Neuronal stem cell (in vitro differentiated cells): Measurements from ENCODE around the gene SYK.

Experiments
- DNase-seq: peaks from one replicate; pipeline ENCODE4 v3.0.0-alpha.2; 2013; ENCODE audit warnings: low spot score
- H2AFZ ChIP-seq: one replicate; pipeline ENCODE4 v1.6.1; 2013; ENCODE audit warnings: mild to moderate bottlenecking, low read length, inconsistent platforms
- H2AK5ac ChIP-seq: 2 replicates; pipeline ENCODE4 v1.6.1; 2013; ENCODE audit warnings: low read depth, mild to moderate bottlenecking, inconsistent platforms, low read length, moderate library complexity, mixed read lengths
- H2BK120ac ChIP-seq: 2 replicates; pipeline ENCODE4 v1.6.1; 2013; ENCODE audit warnings: low read depth, mild to moderate bottlenecking, inconsistent platforms, low read length, moderate library complexity, mixed read lengths
- H2BK12ac ChIP-seq: one replicate; pipeline ENCODE4 v1.6.1; 2013; ENCODE audit warnings: low read length, inconsistent platforms
- H2BK15ac ChIP-seq: 2 replicates; pipeline ENCODE4 v1.6.1; 2013; ENCODE audit warnings: mild to moderate bottlenecking, low read length, inconsistent platforms, mixed read lengths
- H2BK5ac ChIP-seq: one replicate; pipeline ENCODE4 v1.6.1; 2013; ENCODE audit warnings: inconsistent platforms, mild to moderate bottlenecking, low read length, moderate library complexity
- H3K14ac ChIP-seq: one replicate; pipeline ENCODE4 v1.6.1; 2013; ENCODE audit warnings: low read length, inconsistent platforms
- H3K18ac ChIP-seq: 2 replicates; pipeline ENCODE4 v1.6.1; 2013; ENCODE audit warnings: low read length, inconsistent platforms
- H3K23ac ChIP-seq: 2 replicates; pipeline ENCODE4 v1.6.1; 2013; ENCODE audit warnings: low read depth, mild to moderate bottlenecking, mixed read lengths, low read length, inconsistent platforms; ENCODE audit not compliant: poor library complexity
- H3K27ac ChIP-seq: replicated peaks from 3 replicates; pipeline ENCODE4 v1.5.1; 2013; ENCODE audit warnings: low read length, inconsistent platforms
- H3K27me3 ChIP-seq, 3 experiments: 2 replicates each; pipeline ENCODE4 v1.6.1; 2013; ENCODE audit warnings: low read length in 3 of 3, mild to moderate bottlenecking in 2 of 3, inconsistent platforms in 1 of 3, low read depth in 1 of 3, mixed read lengths in 1 of 3, moderate library complexity in 1 of 3; ENCODE audit not compliant: control insufficient read depth in 3 of 3, insufficient read depth in 3 of 3
- H3K36me3 ChIP-seq, 2 donors: replicated peaks in 1 of 2; 2 replicates each; pipeline ENCODE4 v1.6.1; 2013; ENCODE audit warnings: low read length in 2 of 2; ENCODE audit not compliant: control insufficient read depth in 2 of 2, insufficient read depth in 2 of 2
- H3K4ac ChIP-seq: 2 replicates; pipeline ENCODE4 v1.6.1; 2013; ENCODE audit warnings: inconsistent platforms, mild to moderate bottlenecking, low read length, moderate library complexity
- H3K4me1 ChIP-seq, 2 donors: 1 replicate in 1 of 2; 2 replicates in 1 of 2; pipeline ENCODE4 v1.6.1; 2013; ENCODE audit warnings: low read length in 2 of 2, low read depth in 1 of 2; ENCODE audit not compliant: control insufficient read depth in 2 of 2, insufficient read depth in 1 of 2
- H3K4me2 ChIP-seq: one replicate; pipeline ENCODE4 v1.6.1; 2013; ENCODE audit warnings: mild to moderate bottlenecking, low read length, inconsistent platforms; ENCODE audit not compliant: insufficient read depth, poor library complexity, severe bottlenecking
- H3K4me3 ChIP-seq, 2 donors: 2 replicates each; pipeline ENCODE4 v1.5.1; 2013; ENCODE audit warnings: low read length in 2 of 2, mild to moderate bottlenecking in 2 of 2, inconsistent platforms in 1 of 2, moderate library complexity in 1 of 2
- H3K79me1 ChIP-seq: one replicate; pipeline ENCODE4 v1.6.1; 2013; ENCODE audit warnings: low read depth, mild to moderate bottlenecking, inconsistent platforms, low read length, moderate library complexity
- H3K9ac ChIP-seq: one replicate; pipeline ENCODE4 v1.6.1; 2013; ENCODE audit warnings: mild to moderate bottlenecking, low read depth, low read length, inconsistent platforms; ENCODE audit not compliant: poor library complexity
- H3K9me3 ChIP-seq, 2 donors: replicated peaks in 1 of 2; 2 replicates each; pipeline versions ENCODE3 to v1.6.1; 2013; ENCODE audit warnings: low read length in 2 of 2, mild to moderate bottlenecking in 2 of 2, inconsistent platforms in 1 of 2, low read depth in 1 of 2, mixed read lengths in 1 of 2, moderate library complexity in 1 of 2; ENCODE audit not compliant: control insufficient read depth in 2 of 2, insufficient read depth in 1 of 2
- H4K8ac ChIP-seq: one replicate; pipeline ENCODE4 v1.6.1; 2013; ENCODE audit warnings: low read depth, mild to moderate bottlenecking, inconsistent platforms, low read length, moderate library complexity
- H4K91ac ChIP-seq: one replicate; pipeline ENCODE4 v1.6.1; 2013; ENCODE audit warnings: low read length, low read depth, mild to moderate bottlenecking, inconsistent platforms; ENCODE audit not compliant: poor library complexity
- WGBS, 2 donors: extraction: QIAGEN DNeasy Blood & Tissue Kit; methylation state at CpG; one replicate each; pipeline ENCODE4 v1.1.7; 2013; ENCODE audit warnings: missing lambda C conversion rate in 2 of 2, mixed read lengths in 1 of 2; ENCODE audit not compliant: insufficient read length in 2 of 2, insufficient replicate concordance in 1 of 2; ENCODE audit errors: extremely low coverage in 2 of 2; 5-methylcytosine and 5-hydroxymethylcytosine counted together

SYK gene

GRCh38 chr9:90855208-90855902 lies 53.7 kb downstream of the SYK start:
- Histone ChIP-seq H3K36me3 (no peaks in the 10 kb centered on the region), H3K4me2 (no peak overlapping the region), H3K9me3 (no peaks in the 10 kb centered on the region), H3K9ac (no peak overlapping the region), H3K79me1 (no peaks in the 10 kb centered on the region), H2BK12ac (no peak overlapping the region), H3K27ac (no peak overlapping the region), H3K27me3 (no peaks in the 10 kb centered on the region), H2AFZ (no peak overlapping the region), H2BK5ac (no peak overlapping the region), H2BK120ac (no peak overlapping the region), H4K91ac (no peak overlapping the region), H3K23ac (no peak overlapping the region), H2BK15ac (no peak overlapping the region), H3K14ac (no peak overlapping the region), H3K4ac (no peak overlapping the region), H3K4me1 (peaks cover 0 to 10% of the 10 kb centered on the region in 2 donors), H3K18ac (no peak overlapping the region), H4K8ac (no peak overlapping the region), H2AK5ac (no peak overlapping the region), H3K4me3 (no peak overlapping the region)
- WGBS, 2 donors = no CpG with 5 or more reads among the region's 5 CpGs
- no peak for DNase-seq

GRCh38 chr9:90857091-90857490 lies 55.5 kb downstream of the SYK start:
- no peaks in the 10 kb centered on the region for H3K27me3 ChIP-seq
- no peak overlapping the region for H3K4ac ChIP-seq
- H2BK5ac ChIP-seq = no peak overlapping the region
- H3K4me3 ChIP-seq = no peak overlapping the region
- no peak overlapping the region for H2AFZ ChIP-seq
- no peak overlapping the region for H2AK5ac ChIP-seq
- no peak overlapping the region for H2BK15ac ChIP-seq
- peaks cover 0 to 10% of the 10 kb centered on the region in 2 donors for H3K4me1 ChIP-seq
- no peaks in the 10 kb centered on the region for H3K79me1 ChIP-seq
- no peak overlapping the region for H3K18ac ChIP-seq
- no peak overlapping the region for H3K27ac ChIP-seq
- no peak overlapping the region for H2BK12ac ChIP-seq
- no peak overlapping the region for H3K14ac ChIP-seq
- H3K9ac ChIP-seq = no peak overlapping the region
- no peaks in the 10 kb centered on the region for H3K9me3 ChIP-seq
- H3K23ac ChIP-seq = no peak overlapping the region
- H3K4me2 ChIP-seq = no peak overlapping the region
- no peak for DNase-seq
- no peak overlapping the region for H2BK120ac ChIP-seq
- H3K36me3 ChIP-seq = no peaks in the 10 kb centered on the region
- no peak overlapping the region for H4K8ac ChIP-seq
- no CpG with 5 or more reads among the region's 6 CpGs for WGBS, 2 donors
- H4K91ac ChIP-seq = no peak overlapping the region

GRCh38 chr9:90857855-90858254 lies 56.2 kb downstream of the SYK start:
- no peaks in the 10 kb centered on the region for H3K79me1 ChIP-seq
- no peak overlapping the region for H3K4me2 ChIP-seq
- DNase-seq = no peak
- no peak overlapping the region for H2BK120ac ChIP-seq
- no CpG with 5 or more reads among the region's 5 CpGs for WGBS, 2 donors
- peak overlapping the region; percentile 76 for H3K14ac ChIP-seq
- H3K18ac ChIP-seq = no peak overlapping the region
- no peak overlapping the region for H2BK12ac ChIP-seq
- no peaks in the 10 kb centered on the region for H3K27me3 ChIP-seq
- peaks cover 0 to 10% of the 10 kb centered on the region in 2 donors for H3K4me1 ChIP-seq
- H2AFZ ChIP-seq = no peak overlapping the region
- no peak overlapping the region for H3K4me3 ChIP-seq
- no peak overlapping the region for H3K27ac ChIP-seq
- no peaks in the 10 kb centered on the region for H3K9me3 ChIP-seq
- no peak overlapping the region for H3K4ac ChIP-seq
- H2BK15ac ChIP-seq = no peak overlapping the region
- no peak overlapping the region for H4K91ac ChIP-seq
- H2BK5ac ChIP-seq = no peak overlapping the region
- no peak overlapping the region for H3K23ac ChIP-seq
- H4K8ac ChIP-seq = no peak overlapping the region
- no peaks in the 10 kb centered on the region for H3K36me3 ChIP-seq
- no peak overlapping the region for H3K9ac ChIP-seq
- H2AK5ac ChIP-seq = no peak overlapping the region

DNA sequence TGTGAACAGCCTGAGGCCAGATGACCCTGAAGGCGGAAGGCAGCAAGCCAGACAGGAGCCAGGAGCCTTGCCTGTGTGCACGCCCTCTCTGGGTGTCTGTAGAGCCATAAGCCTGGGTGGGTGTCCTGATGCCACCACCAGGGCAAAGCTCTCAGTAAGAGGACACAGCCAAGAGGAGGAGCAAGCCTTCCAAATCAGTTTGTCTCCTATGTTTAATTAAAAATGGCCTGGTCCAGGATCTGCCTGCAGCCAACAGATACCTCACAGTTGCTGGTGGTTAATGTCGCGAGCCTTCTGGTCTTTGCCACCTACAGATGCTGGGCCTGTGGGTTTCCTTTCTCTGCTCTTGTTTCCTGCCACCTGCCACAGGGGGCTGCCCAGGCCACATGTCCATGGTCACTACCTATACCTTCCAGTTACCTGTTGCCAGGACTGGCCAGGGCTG lies 56.9 kb downstream of the SYK start:
- Histone ChIP-seq H2BK15ac (no peak overlapping the region), H3K23ac (no peak overlapping the region), H2AFZ (no peak overlapping the region), H4K91ac (no peak overlapping the region), H3K4me3 (no peak overlapping the region), H3K79me1 (no peaks in the 10 kb centered on the region), H2BK5ac (no peak overlapping the region), H3K9ac (no peak overlapping the region), H3K14ac (no peak overlapping the region), H3K4me2 (no peak overlapping the region), H4K8ac (no peak overlapping the region), H3K18ac (no peak overlapping the region), H2AK5ac (no peak overlapping the region), H3K36me3 (no peaks in the 10 kb centered on the region), H2BK12ac (no peak overlapping the region), H3K4ac (no peak overlapping the region), H2BK120ac (no peak overlapping the region), H3K9me3 (no peaks in the 10 kb centered on the region), H3K27me3 (no peaks in the 10 kb centered on the region), H3K27ac (no peak overlapping the region), H3K4me1 (peaks cover 0 to 10% of the 10 kb centered on the region in 2 donors)
- no CpG with 5 or more reads among the region's 4 CpGs for WGBS, 2 donors
- DNase-seq = no peak
